HG02981 (cell line): Measurements from ENCODE around the gene YTHDF2.
"Not testable (repeated sequence)": the region's sequence is repeated elsewhere in the genome, so short reads cannot be mapped to it uniquely, and the experiment has no call there.

ENCODE experiments used
- ATAC-seq: cut with Tn5 transposase; IDR thresholded peaks from one replicate; pipeline ENCODE4 v1.9.1; 2021; ENCODE audit warnings: mild to moderate bottlenecking, moderate library complexity; ENCODE audit not compliant: unreplicated experiment

Gene YTHDF2

DNA sequence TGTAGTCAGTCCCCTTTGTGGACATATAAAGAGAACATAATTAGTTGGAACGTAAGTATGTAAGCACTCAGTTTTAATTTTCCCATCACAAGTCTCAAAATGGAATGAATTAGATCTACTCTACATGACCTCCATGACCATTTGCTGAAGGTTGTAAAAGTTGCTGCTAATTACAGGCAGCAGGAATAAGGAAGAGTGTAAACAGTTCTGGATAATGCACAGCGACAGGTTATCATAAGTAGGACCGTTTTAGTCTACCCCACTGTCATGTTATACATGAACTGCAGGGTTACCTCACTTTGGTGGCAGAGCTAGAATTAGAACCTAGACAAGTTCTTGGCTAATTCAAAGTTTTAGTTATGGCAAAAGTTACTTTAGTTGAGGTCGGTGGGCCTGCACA is 21.7 kb downstream of the YTHDF2 start:
- ATAC-seq = no peak

DNA sequence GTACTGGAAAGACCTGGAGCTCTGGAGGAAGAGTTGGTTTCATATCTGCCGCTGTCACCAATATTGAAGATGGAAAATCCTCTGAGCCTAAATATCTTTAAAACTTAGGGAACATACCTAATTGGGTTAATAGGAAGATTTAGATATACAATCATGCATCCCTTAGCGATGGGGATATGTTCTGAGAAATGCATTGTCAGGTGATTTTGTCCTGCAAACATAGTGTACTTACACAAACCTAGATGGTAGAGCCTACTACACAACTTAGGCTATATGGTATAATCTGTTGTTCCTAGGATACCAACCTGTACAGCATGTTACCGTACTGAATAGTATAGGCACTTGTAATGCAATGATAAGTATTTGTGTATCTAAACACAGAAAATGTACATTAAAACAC is 22.5 kb downstream of the YTHDF2 start:
- ATAC-seq = no peak

DNA sequence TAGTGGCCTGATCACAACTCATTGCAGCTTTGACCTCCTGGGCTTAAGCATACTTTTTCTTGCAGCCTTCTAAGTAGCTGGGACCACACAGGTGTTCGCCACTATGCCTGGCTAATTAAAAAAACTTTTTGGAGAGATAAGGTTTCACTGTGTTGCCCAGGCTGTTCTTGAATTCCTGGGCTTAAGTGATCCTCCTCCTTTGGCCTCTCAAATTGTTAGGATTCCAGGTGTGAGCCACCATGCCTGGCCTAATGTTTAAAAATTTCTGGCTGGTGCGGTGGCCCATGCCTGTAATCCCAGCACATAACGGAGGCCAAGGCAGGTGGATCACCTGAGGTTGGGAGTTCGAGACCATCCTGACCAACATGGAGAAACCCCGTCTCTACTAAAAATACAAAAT is 24.4 kb downstream of the YTHDF2 start:
- no peak for ATAC-seq

DNA sequence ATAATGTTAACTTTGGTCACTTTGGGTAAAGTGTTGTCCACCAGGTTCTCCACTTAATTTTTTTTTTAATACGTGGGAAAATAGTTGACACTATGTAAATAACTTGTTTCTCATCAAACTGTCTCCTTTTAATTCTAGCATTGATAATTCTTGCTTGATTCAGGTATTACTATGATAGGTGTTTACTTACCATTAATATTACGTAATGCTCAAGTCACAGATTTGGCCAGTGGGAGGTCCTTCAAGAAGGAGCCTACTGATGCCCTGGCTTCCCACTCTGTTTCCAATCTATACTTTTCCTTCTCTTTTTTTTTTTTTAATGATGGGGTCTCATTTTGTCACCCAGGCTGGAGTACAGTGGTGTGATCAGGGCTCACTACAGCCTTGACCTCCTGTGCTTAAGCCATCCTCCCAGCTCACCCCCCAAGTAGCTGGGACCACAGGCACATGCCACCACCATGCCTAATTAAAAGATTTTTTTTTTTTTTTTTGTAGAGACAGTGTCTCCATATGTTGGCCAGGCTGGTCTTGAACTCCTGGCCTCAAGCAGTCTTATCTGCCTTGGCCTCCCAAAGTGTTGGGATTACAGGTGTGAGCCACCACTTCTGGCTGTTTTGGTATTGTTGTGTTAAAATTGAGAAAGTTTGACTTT is 29.9 kb downstream of the YTHDF2 start:
- ATAC-seq = no peak

DNA sequence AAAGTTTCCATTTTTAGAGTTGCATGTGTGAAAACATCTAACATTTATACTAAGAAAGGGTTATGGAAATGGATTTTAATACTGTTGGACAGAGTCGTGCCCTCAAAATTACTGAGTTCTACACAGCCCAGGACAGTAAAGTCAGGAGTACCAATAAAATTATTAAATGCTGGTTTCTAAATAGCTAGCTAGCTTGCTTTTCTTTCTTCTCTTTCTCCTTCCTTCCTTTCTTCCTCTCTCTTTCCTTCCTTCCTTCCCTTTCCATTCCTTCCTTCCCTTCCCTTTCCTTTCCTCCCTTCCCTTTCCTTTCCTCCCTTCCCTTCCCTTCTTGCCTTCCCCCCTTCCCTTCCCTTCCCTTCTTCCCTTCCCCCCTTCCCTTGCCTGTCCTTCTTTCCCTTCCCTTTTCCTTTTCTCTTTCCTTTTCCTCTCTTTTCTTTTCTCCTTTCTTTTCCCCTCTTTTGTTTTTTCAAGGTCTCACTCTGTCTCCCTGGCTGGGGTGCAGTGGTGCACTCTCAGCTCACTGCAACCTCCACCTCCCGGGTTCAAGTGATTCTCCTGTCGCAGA is 33.9 kb downstream of the YTHDF2 start:
- ATAC-seq = no peak

DNA sequence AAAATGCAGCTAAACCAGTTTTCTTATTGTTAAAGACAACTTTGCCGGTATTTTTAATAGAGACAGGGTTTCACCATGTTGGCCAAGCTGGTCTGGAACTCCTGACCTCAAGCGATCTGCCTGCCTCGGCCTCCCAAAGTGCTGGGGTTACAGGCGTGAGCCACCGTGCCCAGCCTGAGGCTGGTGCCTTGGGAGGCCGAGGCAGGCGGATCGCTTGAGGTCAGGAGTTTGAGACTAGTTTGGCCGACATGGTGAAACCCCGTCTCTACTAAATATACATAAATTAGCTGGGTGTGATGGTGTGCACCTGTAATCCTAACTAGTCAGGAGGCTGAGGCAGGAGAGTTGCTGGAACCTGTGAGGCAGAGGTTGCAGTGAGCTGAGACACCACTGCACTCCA is 35.2 kb downstream of the YTHDF2 start:
- not testable (repeated sequence) for ATAC-seq

DNA sequence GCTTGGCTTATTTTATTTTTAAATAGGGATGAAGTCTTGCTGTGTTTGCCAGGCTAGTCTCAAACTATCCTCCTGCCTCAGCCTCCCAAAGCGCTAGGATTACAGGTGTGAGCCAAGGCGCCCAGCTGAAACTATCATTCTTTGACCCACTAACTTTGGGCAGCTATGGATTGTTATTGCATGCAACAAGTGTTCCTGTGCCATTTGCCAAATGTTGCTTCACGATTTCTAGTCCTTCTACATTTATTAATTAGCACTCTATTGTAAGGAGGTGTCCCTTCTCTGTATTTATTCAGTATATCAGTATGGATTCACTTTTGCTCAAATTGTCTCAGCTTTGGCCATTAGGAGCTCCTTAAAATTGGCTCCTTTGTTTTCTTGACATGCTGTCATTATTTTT is 36.4 kb downstream of the YTHDF2 start:
- no peak for ATAC-seq

DNA sequence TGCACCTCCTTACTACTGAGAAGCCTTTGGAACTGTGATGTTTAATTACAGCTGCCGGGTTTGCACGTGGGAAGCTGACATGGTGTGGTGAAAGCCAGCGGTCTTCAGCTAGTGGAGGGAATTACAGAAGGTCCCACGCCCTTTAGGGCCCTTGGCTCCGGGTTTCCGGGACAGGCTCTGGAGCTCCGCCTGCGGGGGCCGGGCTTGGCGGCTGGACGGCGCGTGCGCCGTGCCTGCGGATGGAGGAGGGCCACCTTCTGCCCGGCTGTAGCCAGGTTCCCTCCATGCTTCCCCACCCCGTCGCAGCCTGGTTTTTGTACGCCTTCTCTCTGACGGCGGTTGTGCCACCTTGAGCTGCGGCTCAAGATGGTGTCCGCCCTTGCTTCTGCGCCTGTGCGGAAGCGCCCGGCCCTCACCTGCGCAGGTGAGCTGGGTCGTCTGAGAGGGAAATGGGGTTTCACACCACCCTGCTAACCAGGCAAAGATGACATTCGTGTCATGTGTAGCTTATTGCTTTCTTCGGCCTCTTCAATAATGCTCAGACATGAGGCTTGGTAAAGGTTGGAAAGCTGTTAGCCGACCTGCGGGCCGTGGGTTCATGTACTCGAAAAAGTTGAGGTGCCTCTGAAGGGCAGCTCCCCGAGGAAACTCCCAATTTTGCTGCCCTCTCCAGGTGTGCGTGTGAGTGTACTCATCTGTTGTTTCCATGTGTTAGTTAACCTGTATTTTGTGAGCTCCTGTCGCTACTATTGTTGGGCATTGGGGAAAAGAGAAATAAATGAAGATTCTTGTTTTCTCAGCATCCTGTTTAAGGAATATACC is 38.6 kb downstream of the YTHDF2 start:
- ATAC-seq = no peak

DNA sequence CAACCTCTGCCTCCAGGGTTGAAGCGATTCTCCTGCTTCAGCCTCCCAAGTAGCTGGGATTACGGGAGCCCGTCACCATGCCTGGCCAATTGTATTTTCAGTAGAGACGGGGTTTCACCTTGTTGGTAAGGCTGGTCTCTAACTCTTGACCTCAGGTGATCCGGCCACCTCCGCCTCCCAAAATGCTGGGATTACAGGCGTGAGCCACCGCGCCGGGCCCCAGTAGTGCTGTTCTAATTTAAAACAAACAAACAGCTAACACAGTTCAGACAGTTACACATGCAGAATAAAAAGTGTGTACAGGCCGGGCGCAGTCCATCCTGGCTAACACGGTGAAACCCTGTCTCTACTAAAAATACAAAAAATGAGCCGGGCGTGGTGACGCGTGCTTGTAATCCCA is 39.6 kb downstream of the YTHDF2 start:
- no peak for ATAC-seq

DNA sequence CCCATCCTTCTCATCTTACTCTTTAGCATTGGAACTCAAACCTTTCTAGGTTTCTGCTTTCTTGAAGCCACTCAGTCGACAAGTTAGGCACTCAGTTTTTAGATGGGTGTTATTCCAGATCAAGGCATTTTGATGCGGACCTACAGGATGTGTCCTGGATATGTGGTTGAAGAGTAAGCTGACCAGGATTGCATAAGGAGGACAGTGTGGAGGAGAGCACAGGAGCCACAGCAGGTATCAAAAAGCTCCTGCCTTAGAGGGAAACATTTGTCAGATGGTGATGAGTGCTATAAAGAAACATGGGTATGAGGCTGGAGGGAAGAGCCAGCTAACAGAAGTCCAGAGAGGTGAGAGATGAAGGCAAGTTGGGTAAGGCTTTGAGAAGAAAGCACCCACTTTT is 41.3 kb downstream of the YTHDF2 start:
- no peak for ATAC-seq

DNA sequence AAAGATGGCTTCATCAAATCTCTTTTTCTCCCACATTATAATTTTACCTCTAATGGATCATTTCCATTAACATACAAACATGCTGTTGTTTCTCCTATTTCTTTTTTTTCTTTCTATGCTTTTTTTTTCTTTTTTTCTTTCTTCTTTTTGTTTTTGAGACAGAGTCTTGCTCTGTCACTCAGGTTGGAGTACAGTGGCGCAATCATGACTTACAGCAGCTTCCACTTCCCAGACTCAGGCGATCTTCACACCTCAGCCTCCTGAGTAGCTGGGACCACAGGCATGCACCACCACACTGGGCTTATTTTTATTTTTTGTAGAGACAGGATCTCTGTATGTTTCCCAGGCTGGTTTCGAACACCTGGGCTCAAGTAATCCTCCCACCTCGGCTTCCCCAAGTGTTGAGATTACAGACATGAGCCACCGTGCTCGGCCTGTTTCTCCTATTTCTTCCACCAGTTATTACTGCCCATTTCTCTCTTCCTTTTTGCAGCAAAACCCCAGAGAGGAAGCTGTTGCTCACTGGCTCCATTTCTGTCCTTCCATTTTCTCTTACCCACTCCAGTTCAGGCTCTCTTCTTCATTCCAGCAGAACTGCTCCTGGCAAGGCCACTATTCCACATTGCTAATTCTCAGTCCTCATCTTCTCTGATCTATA is 43.1 kb downstream of the YTHDF2 start:
- no peak for ATAC-seq

DNA sequence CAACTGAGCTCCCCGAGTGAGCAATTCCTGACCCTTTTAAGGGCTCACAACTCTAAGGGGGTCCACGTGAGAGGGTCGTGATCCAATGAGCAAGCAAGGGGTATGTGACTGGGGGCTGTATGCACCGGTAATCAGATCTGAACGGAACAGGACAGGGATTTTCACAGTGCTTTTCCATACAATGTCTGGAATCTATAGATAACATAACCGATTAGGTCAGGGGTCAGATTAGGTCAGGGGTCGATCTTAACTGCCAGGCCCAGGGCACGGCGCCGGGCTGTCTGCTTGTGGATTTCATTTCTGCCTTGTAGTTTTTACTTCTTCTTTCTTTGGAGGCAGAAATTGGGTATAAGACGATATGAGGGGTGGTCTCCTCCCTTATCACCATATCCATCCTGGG is 44.6 kb downstream of the YTHDF2 start:
- ATAC-seq = no peak

DNA sequence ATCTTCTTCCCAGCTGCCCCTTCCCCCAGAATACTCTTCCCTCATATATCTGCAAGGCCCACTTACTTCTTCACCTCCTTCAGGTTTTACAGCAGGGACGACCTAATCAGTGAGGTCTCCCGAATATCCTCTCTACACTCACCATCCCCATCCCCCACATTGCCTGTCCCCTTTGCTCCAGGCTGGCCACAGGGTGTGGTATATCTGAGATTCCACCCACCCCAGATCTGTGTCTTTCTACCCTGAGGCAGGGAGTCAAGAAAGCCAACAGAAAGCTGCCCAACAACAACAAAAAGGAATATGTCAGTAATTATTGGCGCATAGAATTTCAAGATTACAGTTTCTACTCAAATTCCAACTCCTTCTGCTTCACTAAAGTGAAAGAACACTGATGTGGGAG is 45.3 kb downstream of the YTHDF2 start:
- no peak for ATAC-seq

DNA sequence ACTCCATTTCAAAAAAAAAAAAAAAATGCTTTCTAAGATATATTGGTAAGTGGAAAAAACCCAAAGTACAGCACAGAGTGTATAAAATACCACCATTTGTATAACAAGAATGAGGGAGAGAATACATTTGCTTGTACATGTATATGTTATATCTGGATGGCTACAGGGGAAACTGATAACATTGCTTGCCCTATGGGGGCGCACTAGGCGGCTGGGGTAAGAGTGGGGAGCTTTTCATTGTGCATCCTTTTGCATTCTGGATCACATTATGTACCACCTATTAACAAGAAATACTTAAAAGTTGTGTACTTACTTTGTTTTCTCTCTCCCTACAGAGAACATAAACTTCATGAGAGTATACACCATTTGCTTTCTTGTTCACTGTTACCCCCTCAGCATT is 46.6 kb downstream of the YTHDF2 start:
- ATAC-seq = no peak

DNA sequence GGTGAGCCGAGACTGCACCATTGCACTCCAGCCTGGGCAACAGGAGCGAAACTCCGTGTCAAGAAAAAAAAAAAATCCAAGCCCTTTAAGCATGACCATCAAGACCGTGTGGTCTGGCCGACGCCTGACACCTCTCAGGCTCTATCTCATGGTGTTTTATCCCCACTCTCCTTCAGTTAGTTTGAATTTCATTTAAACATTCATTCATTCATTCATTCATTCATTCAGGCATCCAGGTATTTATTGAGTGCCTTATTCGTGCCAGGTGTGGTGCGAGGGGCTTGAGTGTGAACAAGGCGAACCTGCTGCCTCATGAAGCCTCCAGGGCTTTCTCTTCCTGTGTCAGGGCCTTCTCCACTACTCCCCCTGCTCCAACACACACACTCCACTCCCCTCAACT is 52.7 kb downstream of the YTHDF2 start:
- ATAC-seq = no peak

DNA sequence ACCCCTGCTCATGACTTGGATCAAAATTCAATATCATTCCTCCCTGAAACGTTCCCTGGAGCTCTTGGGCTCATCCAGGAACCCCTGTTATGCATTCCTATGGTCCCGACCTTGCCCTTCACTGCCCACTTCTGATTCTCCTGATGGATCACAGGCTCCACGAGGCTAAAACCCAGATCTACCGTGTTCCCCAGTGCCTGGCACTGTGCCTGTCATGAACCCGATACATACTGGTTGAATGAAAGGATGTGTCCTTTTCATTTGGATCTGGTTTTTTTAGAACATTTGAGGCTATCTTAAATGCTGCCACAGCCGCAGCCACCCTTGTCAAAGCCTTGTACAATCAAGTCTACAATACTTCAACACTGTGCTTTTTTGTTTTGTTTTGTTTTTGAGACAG is 53.1 kb downstream of the YTHDF2 start:
- no peak for ATAC-seq

DNA sequence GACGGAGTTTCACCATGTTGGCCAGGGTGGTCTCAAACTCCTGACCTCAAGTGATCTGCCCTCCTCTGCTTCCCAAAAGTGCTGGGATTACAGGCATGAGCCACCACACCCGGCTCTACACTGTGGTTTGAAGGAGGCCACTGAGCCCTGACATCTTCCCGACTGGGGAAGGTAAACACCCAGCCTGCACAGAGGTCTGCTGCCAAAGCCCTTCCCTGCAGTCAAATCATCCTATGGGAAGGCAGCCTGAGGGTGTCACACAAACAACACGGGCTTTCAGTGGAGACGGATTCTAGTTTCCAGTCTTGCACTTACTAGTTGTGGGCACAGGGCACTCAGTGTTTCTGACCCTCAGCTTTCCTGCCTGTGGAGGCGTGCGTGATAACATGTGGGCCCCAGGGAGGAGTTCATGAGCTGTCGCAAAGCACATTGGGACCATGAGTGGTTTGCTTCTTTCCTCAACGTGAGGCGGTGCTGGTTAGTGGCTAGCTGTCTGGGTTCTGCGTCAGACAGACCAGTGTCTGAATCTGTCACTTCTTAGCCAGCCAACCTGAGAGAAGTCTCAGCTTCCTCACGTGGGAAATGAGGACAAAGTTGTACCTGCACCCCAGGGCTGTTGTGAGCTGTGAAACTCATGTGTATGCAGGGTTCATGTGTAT is 53.8 kb downstream of the YTHDF2 start:
- no peak for ATAC-seq

DNA sequence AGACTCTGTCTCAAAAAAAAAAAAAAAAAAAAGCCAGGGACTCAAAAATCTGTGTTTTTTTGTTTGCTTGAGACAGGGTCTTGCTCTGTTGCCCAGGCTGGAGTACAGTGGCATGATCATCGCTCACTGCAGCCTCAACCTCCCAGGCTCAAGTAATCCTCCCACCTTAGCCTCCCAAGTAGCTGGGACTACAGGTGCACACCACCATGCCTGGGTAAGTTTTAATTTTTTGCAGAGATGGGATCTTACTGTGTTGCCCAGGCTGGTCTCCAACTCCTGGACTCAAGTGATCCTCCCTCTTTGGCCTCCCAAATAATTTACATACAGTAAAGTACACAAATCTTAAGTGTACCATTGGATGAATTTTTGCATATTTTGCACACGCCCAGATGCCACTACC is 55.2 kb downstream of the YTHDF2 start:
- ATAC-seq = not testable (repeated sequence)

DNA sequence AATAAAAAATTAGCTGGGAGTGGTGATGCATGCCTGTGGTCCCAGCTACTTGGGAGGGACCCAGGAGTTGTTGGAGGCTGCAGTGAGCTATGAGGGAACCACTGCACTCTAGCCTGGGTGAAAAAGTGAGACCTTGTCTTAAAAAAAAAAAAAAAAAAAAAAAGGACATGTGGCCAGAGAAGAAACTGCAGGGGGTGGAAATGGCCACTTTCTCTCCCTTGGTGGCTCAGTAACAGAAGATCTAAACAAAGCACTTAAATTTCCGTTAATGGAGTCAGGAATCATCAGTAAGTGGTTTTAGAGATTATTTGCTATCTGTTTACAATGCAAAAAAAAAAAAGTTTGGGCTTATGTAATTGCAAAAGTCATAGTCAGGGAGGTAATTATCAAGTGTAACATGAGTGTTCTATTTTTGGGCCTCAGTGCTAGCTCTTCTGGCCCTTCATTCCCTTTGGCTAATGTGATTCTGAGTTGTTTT is 55.9 kb downstream of the YTHDF2 start:
- no peak for ATAC-seq

DNA sequence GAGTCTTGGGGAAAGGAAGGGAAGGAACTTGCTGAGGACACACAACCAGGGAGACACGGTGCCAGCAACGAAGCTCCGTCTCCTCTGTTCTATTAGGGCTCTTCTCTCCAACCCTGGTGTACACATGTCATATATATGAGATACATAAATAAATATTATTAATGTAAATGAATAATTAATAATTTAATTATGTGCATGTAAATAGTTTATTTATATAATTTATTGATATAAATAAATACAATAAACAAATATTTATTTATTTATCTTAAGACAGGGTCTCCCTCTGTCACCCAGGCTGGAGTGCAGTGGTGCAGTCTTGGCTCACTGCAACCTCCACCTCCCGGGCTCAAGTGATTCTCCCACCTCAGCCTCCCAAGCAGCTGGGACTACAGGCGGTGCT is 57.8 kb downstream of the YTHDF2 start:
- ATAC-seq = not testable (repeated sequence)
